ENCODE results near the gene C11orf42.

DNA sequence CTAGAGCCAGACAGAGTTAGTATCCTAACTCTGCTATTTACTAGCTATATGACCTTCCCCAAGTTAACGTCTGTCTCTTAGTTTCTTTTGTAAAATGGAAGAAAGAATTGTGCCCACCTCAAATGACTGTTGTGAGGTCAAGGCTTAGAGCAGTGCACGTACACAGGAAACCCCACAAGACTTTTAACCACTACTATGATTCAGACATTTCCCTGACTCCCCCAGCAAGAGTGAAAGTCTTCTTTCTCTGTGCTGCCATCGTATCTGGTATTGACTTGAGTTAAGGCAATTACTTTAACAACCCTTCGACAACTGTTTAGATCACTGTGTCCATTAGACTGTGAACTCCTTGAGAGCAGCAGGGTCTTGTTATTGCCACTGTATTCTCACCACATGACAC is 9.0 kb upstream of the C11orf42 start:
- TF ChIP-seq POLR2A (IDR thresholded peaks at IDR 0.05; ENCODE audit: low read depth, low read length) (no peak), POLR2AphosphoS5 (IDR thresholded peaks at IDR 0.05; ENCODE audit: low read depth, low read length) (no peak), SPI1 (IDR thresholded peaks at IDR 0.05; ENCODE audit: low read depth, low read length) (no peak), TAF1 (IDR thresholded peaks at IDR 0.05; ENCODE audit: low read depth, low read length) (no peak), PAX5 (IDR thresholded peaks at IDR 0.05; ENCODE audit: insufficient read depth, low read length, severe bottlenecking) (no peak)
